Mesenchymal stem cell (in vitro differentiated cells and primary cell): ENCODE measurements around the gene GRM5.

ENCODE experiments used
- DNase-seq: peaks from one replicate; pipeline ENCODE4 v3.0.0-alpha.2; 2013
- H2AFZ ChIP-seq: one replicate; pipeline ENCODE4 v1.6.1; 2013; ENCODE audit warnings: low read depth, mild to moderate bottlenecking, control low read depth, inconsistent platforms, low read length, moderate library complexity
- H2AK5ac ChIP-seq: 2 replicates; pipeline ENCODE4 v1.6.1; 2013; ENCODE audit warnings: low read length, moderate library complexity, mild to moderate bottlenecking, inconsistent platforms; ENCODE audit not compliant: severe bottlenecking
- H2BK120ac ChIP-seq: one replicate; pipeline ENCODE4 v1.6.1; 2013; ENCODE audit warnings: low read depth, mild to moderate bottlenecking, inconsistent platforms, low read length, moderate library complexity
- H2BK12ac ChIP-seq, 2 experiments: one replicate each; pipeline ENCODE4 v1.6.1; 2013; ENCODE audit warnings: inconsistent platforms in 2 of 2, low read length in 2 of 2, mild to moderate bottlenecking in 2 of 2, moderate library complexity in 2 of 2, control low read depth in 1 of 2
- H2BK15ac ChIP-seq: one replicate; pipeline ENCODE4 v1.6.1; 2013; ENCODE audit warnings: mild to moderate bottlenecking, low read depth, inconsistent platforms; ENCODE audit not compliant: poor library complexity, severe bottlenecking
- H2BK5ac ChIP-seq: 2 replicates; pipeline ENCODE4 v1.6.1; 2013; ENCODE audit warnings: low read depth, mild to moderate bottlenecking, low read length, control low read depth, inconsistent platforms; ENCODE audit not compliant: poor library complexity, severe bottlenecking
- H3K14ac ChIP-seq, 2 experiments: one replicate each; pipeline ENCODE4 v1.6.1; 2013; ENCODE audit warnings: inconsistent platforms in 2 of 2, low read length in 2 of 2, control low read depth in 1 of 2, mild to moderate bottlenecking in 1 of 2, moderate library complexity in 1 of 2
- H3K18ac ChIP-seq, 2 experiments: one replicate each; pipeline ENCODE4 v1.6.1; 2013; ENCODE audit warnings: inconsistent platforms in 2 of 2, low read length in 2 of 2, control low read depth in 1 of 2, low read depth in 1 of 2, mild to moderate bottlenecking in 1 of 2
- H3K23ac ChIP-seq, 2 experiments: one replicate each; pipeline ENCODE4 v1.6.1; 2013; ENCODE audit warnings: inconsistent platforms in 2 of 2, low read length in 2 of 2, mild to moderate bottlenecking in 2 of 2, moderate library complexity in 2 of 2, control low read depth in 1 of 2
- H3K27ac ChIP-seq: 2 replicates; pipeline ENCODE4 v1.5.1; 2013; ENCODE audit warnings: mild to moderate bottlenecking, moderate library complexity, low read length, control low read depth, inconsistent platforms; ENCODE audit not compliant: poor library complexity, severe bottlenecking
- H3K27me3 ChIP-seq, 2 experiments: 2 replicates each; pipeline versions ENCODE4 v1.6.1 to v1.7.0; 2013; ENCODE audit warnings: low read length in 2 of 2, mild to moderate bottlenecking in 2 of 2, moderate library complexity in 2 of 2, control low read depth in 1 of 2, inconsistent platforms in 1 of 2; ENCODE audit not compliant: control insufficient read depth in 1 of 2, insufficient read depth in 1 of 2
- H3K36me3 ChIP-seq, 2 experiments: 2 replicates each; pipeline versions ENCODE4 v1.6.1 to v1.7.0; 2013; ENCODE audit warnings: low read length in 2 of 2, control low read depth in 1 of 2, inconsistent platforms in 1 of 2, low read depth in 1 of 2, mild to moderate bottlenecking in 1 of 2; ENCODE audit not compliant: insufficient read depth in 2 of 2, control insufficient read depth in 1 of 2
- H3K4ac ChIP-seq, 2 experiments: one replicate each; pipeline ENCODE4 v1.6.1; 2013; ENCODE audit warnings: inconsistent platforms in 2 of 2, low read length in 2 of 2, mild to moderate bottlenecking in 2 of 2, moderate library complexity in 2 of 2, control low read depth in 1 of 2, low read depth in 1 of 2
- H3K4me1 ChIP-seq: 2 replicates; pipeline ENCODE4 v1.6.1; 2013; ENCODE audit warnings: low read depth, low read length, control low read depth; ENCODE audit not compliant: control insufficient read depth, insufficient read depth
- H3K4me2 ChIP-seq: 2 replicates; pipeline ENCODE4 v1.6.1; 2013; ENCODE audit warnings: low read length, mild to moderate bottlenecking, inconsistent platforms; ENCODE audit not compliant: poor library complexity, severe bottlenecking
- H3K4me3 ChIP-seq, 2 experiments: 2 replicates each; pipeline versions ENCODE4 v1.5.1 to v1.7.0; 2013; ENCODE audit warnings: low read length in 2 of 2, mild to moderate bottlenecking in 2 of 2, control low read depth in 1 of 2, low read depth in 1 of 2; ENCODE audit not compliant: insufficient read depth in 1 of 2
- H3K79me1 ChIP-seq: replicated peaks from 2 replicates; pipeline ENCODE4 v1.6.1; 2013; ENCODE audit warnings: mild to moderate bottlenecking, control low read depth, low read length, inconsistent platforms; ENCODE audit not compliant: poor library complexity, severe bottlenecking
- H3K9ac ChIP-seq: 2 replicates; pipeline ENCODE4 v1.7.0; 2013; ENCODE audit warnings: mild to moderate bottlenecking, low read length, moderate library complexity
- H3K9me3 ChIP-seq: 2 replicates; pipeline ENCODE4 v1.7.0; 2013; ENCODE audit warnings: mild to moderate bottlenecking, low read length; ENCODE audit not compliant: control insufficient read depth
- H4K8ac ChIP-seq: one replicate; pipeline ENCODE4 v1.6.1; 2013; ENCODE audit warnings: inconsistent platforms, mild to moderate bottlenecking, low read length, moderate library complexity
- H4K91ac ChIP-seq: one replicate; pipeline ENCODE4 v1.6.1; 2013; ENCODE audit warnings: mild to moderate bottlenecking, low read length, inconsistent platforms
- WGBS: methylation state at CpG from one replicate; pipeline ENCODE4 v1.1.7; 2013; ENCODE audit warnings: mixed read lengths; 5-methylcytosine and 5-hydroxymethylcytosine counted together

Gene GRM5

DNA sequence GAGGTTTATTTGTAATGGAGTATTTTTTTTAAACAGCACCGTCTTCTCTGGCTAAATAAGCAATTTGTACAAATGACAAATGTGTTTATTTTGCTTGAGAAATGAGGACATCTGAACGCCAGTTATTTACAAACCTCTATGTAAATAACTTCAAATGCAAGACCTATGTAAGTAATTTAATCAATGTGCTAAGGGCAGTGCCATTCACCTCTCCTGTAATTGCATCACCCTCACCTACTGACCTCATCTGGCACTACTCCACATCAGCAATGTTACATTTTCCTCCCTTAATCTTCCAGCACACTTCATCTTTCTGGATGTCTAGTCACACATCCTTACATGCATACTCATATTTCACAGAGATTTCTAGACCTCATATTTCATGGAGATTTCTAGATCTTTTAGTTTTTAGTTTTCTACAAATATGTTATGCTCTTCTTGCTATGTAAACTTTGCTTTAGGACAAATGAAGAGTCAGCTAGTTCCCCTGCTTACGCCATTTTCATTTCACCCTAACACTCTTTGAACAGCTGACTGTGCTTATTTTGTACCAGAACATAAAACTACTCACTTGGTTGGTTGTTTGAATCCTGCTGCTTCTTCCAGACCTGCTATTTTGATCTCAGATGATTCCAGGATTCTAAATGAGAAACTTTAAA, 238.6 kb downstream of the GRM5 start:
- no peak overlapping the region for H2BK5ac ChIP-seq
- no peak overlapping the region for H2AFZ ChIP-seq
- H3K9me3 ChIP-seq: no peaks in the 10 kb centered on the region
- H3K27ac ChIP-seq: no peak overlapping the region
- no peak for DNase-seq
- H3K79me1 ChIP-seq: no peaks in the 10 kb centered on the region
- H3K14ac ChIP-seq: no peak overlapping the region
- no peak overlapping the region for H3K23ac ChIP-seq
- 65% methylated on average over 2 of the region's 3 CpGs for WGBS
- H4K8ac ChIP-seq: no peak overlapping the region
- H3K4me1 ChIP-seq: no peaks in the 10 kb centered on the region
- no peak overlapping the region for H3K4me2 ChIP-seq
- H2BK15ac ChIP-seq: no peak overlapping the region
- no peak overlapping the region for H4K91ac ChIP-seq
- no peak overlapping the region for H3K18ac ChIP-seq
- no peaks in the 10 kb centered on the region for H3K36me3 ChIP-seq
- no peak overlapping the region for H2AK5ac ChIP-seq
- no peak overlapping the region for H2BK120ac ChIP-seq
- H2BK12ac ChIP-seq: no peak overlapping the region
- no peak overlapping the region for H3K4ac ChIP-seq
- H3K4me3 ChIP-seq: no peak overlapping the region
- H3K9ac ChIP-seq: no peak overlapping the region
- no peaks in the 10 kb centered on the region for H3K27me3 ChIP-seq

GRCh38 chr11:88819616-88820015, 246.2 kb downstream of the GRM5 start:
- H2AFZ ChIP-seq: no peak overlapping the region
- no peak overlapping the region for H2BK120ac ChIP-seq
- no peak overlapping the region for H3K9ac ChIP-seq
- H4K8ac ChIP-seq: no peak overlapping the region
- no peak overlapping the region for H2BK15ac ChIP-seq
- no peak overlapping the region for H2BK12ac ChIP-seq
- H3K27me3 ChIP-seq: no peaks in the 10 kb centered on the region
- H3K4me2 ChIP-seq: no peak overlapping the region
- H4K91ac ChIP-seq: no peak overlapping the region
- 86% methylated on average over 3 of the region's 3 CpGs for WGBS
- H3K4me3 ChIP-seq: no peak overlapping the region
- H3K4ac ChIP-seq: no peak overlapping the region
- no peak overlapping the region for H2AK5ac ChIP-seq
- no peak overlapping the region for H3K27ac ChIP-seq
- no peak overlapping the region for H3K14ac ChIP-seq
- no peaks in the 10 kb centered on the region for H3K36me3 ChIP-seq
- no peak overlapping the region for H3K23ac ChIP-seq
- no peak for DNase-seq
- no peaks in the 10 kb centered on the region for H3K4me1 ChIP-seq
- no peaks in the 10 kb centered on the region for H3K9me3 ChIP-seq
- H3K18ac ChIP-seq: no peak overlapping the region
- H2BK5ac ChIP-seq: no peak overlapping the region
- no peaks in the 10 kb centered on the region for H3K79me1 ChIP-seq

GRCh38 chr11:88818978-88819377, 246.8 kb downstream of the GRM5 start:
- Histone ChIP-seq H3K4me1 (no peaks in the 10 kb centered on the region), H3K36me3 (no peaks in the 10 kb centered on the region), H3K27ac (no peak overlapping the region), H2BK15ac (no peak overlapping the region), H2BK12ac (no peak overlapping the region), H3K27me3 (no peaks in the 10 kb centered on the region), H2AFZ (no peak overlapping the region), H3K9ac (no peak overlapping the region), H3K23ac (no peak overlapping the region), H3K18ac (no peak overlapping the region), H2AK5ac (no peak overlapping the region), H3K4me3 (no peak overlapping the region), H4K8ac (no peak overlapping the region), H3K4ac (no peak overlapping the region), H3K79me1 (no peaks in the 10 kb centered on the region), H2BK120ac (no peak overlapping the region), H2BK5ac (no peak overlapping the region), H3K9me3 (no peaks in the 10 kb centered on the region), H3K4me2 (no peak overlapping the region), H4K91ac (no peak overlapping the region), H3K14ac (no peak overlapping the region)
- no peak for DNase-seq

DNA sequence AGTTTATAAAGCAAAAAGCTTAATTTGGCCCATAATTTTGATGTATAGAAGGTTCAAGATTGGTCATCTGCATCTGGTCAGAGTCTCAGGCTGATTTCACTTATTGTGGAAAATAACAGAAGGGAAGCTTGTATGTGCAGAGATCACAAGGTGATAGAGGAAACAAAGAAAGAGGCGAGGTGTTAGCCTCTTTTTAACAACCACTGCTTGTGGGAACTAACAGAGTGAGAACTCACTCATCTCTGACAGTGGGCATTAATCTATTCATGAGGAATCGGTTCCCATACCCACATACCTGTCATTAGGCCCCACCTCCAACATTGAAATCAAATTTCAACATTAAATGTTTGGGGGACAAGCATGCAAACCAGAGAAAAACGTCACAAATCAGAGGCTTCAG, 250.3 kb downstream of the GRM5 start:
- H3K27ac ChIP-seq: no peak overlapping the region
- no peak overlapping the region for H3K4me2 ChIP-seq
- H4K8ac ChIP-seq: no peak overlapping the region
- H2BK5ac ChIP-seq: no peak overlapping the region
- H3K23ac ChIP-seq: no peak overlapping the region
- no peak overlapping the region for H4K91ac ChIP-seq
- no peaks in the 10 kb centered on the region for H3K4me1 ChIP-seq
- H2AK5ac ChIP-seq: no peak overlapping the region
- H3K4ac ChIP-seq: no peak overlapping the region
- H2AFZ ChIP-seq: no peak overlapping the region
- no peak overlapping the region for H2BK120ac ChIP-seq
- WGBS: 36% methylated on average over 3 of the region's 3 CpGs
- no peak overlapping the region for H3K14ac ChIP-seq
- no peak overlapping the region for H2BK15ac ChIP-seq
- H3K9ac ChIP-seq: no peak overlapping the region
- no peak overlapping the region for H3K4me3 ChIP-seq
- no peaks in the 10 kb centered on the region for H3K79me1 ChIP-seq
- no peaks in the 10 kb centered on the region for H3K9me3 ChIP-seq
- H2BK12ac ChIP-seq: no peak overlapping the region
- H3K36me3 ChIP-seq: no peaks in the 10 kb centered on the region
- H3K18ac ChIP-seq: no peak overlapping the region
- no peak for DNase-seq
- no peaks in the 10 kb centered on the region for H3K27me3 ChIP-seq
